ENCODE data around the gene KDELR3.

KDELR3 gene

DNA sequence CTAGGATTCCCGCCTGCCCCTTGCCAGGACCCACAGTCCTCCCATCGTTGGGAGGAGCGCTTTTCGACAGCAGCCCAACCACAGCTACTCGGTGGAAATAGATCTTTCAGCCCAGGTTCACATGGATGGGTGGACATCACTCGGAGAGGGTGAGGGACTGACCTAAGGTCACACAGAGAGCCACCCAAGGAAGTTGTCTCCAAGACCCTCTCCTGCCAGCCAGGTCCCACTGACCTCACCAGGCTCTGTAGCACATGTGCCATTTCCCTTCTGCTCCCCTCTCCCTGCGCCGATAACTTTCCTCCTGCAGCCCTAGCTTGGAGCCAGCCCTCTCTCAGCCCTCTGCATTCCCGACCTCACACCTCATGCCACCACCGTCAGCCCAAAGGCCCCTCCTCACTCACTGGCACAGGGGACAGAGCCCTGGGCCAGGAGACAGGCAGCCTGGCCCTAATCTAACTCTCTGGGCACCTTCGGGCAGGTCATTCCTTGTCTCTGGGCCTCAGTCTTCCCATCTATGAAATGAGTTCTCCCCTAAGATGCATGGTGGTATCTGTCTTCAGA, 17.6 kb upstream of the KDELR3 start:
- no peak for TF ChIP-seq NFIC (IDR thresholded peaks at IDR 0.05)
- TF ChIP-seq EGR1 (IDR thresholded peaks at IDR 0.05): no peak
- TF ChIP-seq, protein P1, sequence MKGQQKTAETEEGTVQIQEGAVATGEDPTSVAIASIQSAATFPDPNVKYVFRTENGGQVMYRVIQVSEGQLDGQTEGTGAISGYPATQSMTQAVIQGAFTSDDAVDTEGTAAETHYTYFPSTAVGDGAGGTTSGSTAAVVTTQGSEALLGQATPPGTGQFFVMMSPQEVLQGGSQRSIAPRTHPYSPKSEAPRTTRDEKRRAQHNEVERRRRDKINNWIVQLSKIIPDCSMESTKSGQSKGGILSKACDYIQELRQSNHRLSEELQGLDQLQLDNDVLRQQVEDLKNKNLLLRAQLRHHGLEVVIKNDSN (IDR thresholded peaks at IDR 0.05): no peak
- no peak for TF ChIP-seq TEAD4 (IDR thresholded peaks at IDR 0.05)
- TF ChIP-seq, protein P2, sequence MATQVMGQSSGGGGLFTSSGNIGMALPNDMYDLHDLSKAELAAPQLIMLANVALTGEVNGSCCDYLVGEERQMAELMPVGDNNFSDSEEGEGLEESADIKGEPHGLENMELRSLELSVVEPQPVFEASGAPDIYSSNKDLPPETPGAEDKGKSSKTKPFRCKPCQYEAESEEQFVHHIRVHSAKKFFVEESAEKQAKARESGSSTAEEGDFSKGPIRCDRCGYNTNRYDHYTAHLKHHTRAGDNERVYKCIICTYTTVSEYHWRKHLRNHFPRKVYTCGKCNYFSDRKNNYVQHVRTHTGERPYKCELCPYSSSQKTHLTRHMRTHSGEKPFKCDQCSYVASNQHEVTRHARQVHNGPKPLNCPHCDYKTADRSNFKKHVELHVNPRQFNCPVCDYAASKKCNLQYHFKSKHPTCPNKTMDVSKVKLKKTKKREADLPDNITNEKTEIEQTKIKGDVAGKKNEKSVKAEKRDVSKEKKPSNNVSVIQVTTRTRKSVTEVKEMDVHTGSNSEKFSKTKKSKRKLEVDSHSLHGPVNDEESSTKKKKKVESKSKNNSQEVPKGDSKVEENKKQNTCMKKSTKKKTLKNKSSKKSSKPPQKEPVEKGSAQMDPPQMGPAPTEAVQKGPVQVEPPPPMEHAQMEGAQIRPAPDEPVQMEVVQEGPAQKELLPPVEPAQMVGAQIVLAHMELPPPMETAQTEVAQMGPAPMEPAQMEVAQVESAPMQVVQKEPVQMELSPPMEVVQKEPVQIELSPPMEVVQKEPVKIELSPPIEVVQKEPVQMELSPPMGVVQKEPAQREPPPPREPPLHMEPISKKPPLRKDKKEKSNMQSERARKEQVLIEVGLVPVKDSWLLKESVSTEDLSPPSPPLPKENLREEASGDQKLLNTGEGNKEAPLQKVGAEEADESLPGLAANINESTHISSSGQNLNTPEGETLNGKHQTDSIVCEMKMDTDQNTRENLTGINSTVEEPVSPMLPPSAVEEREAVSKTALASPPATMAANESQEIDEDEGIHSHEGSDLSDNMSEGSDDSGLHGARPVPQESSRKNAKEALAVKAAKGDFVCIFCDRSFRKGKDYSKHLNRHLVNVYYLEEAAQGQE (IDR thresholded peaks at IDR 0.05; ENCODE audit: low read depth): no peak
- no peak for TF ChIP-seq FOXM1 (IDR thresholded peaks at IDR 0.05; ENCODE audit: borderline replicate concordance, low read depth)
- no peak for TF ChIP-seq CEBPB (IDR thresholded peaks at IDR 0.05)
- no peak for TF ChIP-seq ZBTB7A (IDR thresholded peaks at IDR 0.05; ENCODE audit: low read depth)
- TF ChIP-seq RAD21 (IDR thresholded peaks at IDR 0.05; ENCODE audit: low read depth): no peak
- no peak for TF ChIP-seq CREB1 (IDR thresholded peaks at IDR 0.05; ENCODE audit: low read depth)
- no peak for TF ChIP-seq EP300 (IDR thresholded peaks at IDR 0.05; ENCODE audit: borderline replicate concordance)

DNA sequence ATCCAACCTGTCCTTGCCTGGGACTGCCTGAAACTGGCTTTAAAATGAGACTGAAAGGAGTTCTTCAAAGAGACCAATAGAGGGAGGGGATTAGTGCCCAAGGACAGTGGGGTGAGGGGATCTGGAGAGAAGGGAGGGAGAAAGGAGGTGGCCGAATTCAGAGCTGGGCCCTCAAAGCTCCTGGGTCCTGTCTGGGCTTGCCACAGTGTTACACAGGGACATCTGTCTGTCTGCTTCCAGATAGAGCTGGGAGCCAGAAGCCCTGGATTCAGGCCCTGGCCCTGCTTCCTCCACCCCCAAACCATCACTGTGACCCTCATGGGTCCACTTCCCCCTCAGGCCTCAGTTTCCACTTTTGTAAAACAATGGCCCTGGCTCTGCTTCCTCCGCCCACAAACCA, 16.5 kb upstream of the KDELR3 start:
- TF ChIP-seq YY1 (IDR thresholded peaks at IDR 0.05; ENCODE audit: low read depth): no peak
- TF ChIP-seq, protein P2 (IDR thresholded peaks at IDR 0.05; ENCODE audit: low read depth): no peak
- TF ChIP-seq EP300 (IDR thresholded peaks at IDR 0.05; ENCODE audit: borderline replicate concordance): no peak
- no peak for TF ChIP-seq NFIC (IDR thresholded peaks at IDR 0.05)
- no peak for TF ChIP-seq EGR1 (IDR thresholded peaks at IDR 0.05)
- TF ChIP-seq, protein P1 (IDR thresholded peaks at IDR 0.05): no peak
- TF ChIP-seq CREB1 (IDR thresholded peaks at IDR 0.05; ENCODE audit: low read depth): no peak
- no peak for TF ChIP-seq ZBTB7A (IDR thresholded peaks at IDR 0.05; ENCODE audit: low read depth)
- TF ChIP-seq FOXM1 (IDR thresholded peaks at IDR 0.05; ENCODE audit: borderline replicate concordance, low read depth): no peak
- TF ChIP-seq, protein P3, sequence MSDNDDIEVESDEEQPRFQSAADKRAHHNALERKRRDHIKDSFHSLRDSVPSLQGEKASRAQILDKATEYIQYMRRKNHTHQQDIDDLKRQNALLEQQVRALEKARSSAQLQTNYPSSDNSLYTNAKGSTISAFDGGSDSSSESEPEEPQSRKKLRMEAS (IDR thresholded peaks at IDR 0.05): no peak
- no peak for TF ChIP-seq CEBPB (IDR thresholded peaks at IDR 0.05)
- TF ChIP-seq TAF1 (IDR thresholded peaks at IDR 0.05; ENCODE audit: low read depth): no peak
- TF ChIP-seq RAD21 (IDR thresholded peaks at IDR 0.05; ENCODE audit: low read depth): no peak

DNA sequence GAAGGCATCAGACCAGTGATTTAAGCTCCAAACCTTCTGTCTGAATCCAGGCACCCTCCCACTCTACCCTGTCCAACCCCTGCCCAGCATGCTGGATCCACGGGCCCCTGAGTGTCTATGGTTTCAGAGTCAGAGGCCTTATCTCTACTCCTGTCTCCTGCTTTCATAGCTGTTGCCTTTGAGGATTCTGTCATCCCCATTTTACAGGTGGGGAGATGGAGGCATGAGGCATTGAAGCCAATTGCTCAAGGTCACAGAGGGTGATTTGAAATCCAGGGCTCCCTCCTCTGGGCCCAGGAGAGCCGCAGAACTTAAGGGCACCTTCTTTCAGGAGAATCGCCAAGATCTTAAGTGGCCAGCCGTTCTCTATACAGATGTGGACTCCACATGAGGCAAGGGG, 16.0 kb upstream of the KDELR3 start:
- TF ChIP-seq YY1 (IDR thresholded peaks at IDR 0.05; ENCODE audit: low read depth) (no peak), EP300 (IDR thresholded peaks at IDR 0.05; ENCODE audit: borderline replicate concordance) (no peak), TEAD4 (IDR thresholded peaks at IDR 0.05) (no peak), FOXM1 (IDR thresholded peaks at IDR 0.05; ENCODE audit: borderline replicate concordance, low read depth) (no peak)

DNA sequence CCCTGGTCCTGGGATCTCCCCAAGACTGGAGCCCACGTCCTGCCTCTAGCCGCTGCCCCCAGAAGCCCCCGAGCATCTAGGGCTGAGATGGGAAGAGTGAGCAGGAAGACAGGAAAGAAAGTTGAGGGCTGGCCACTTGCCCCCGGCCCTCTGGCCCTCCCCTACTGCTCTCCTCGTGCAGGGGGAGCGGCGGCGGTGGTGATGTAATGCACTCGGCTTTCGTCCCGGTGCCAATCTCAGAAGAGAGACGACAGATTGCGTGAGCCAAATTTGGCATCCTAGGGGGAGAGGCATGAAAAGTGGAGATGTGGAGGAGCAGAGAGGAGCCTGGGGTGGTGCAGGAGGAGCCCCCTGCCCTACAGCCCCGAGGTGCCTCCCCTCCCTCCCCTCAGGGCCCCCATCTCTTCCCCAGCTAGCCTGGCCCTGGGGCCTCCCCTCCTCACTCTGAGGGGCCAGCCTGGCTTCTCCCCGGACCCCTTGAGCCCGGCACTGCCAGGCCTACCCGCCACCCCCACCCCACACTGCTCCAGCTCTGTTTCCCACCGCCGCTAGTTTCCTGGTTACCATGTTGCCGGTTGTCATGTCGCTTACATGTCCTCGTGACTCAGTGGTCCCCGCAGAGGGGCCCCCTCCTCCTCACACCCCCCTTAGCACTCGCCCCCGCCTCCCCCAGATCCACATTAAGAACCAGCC, 15.4 kb upstream of the KDELR3 start:
- TF ChIP-seq, protein P1 (IDR thresholded peaks at IDR 0.05): no peak
- TF ChIP-seq CEBPB (IDR thresholded peaks at IDR 0.05) (no peak), RAD21 (IDR thresholded peaks at IDR 0.05; ENCODE audit: low read depth) (no peak), TCF12 (IDR thresholded peaks at IDR 0.05; ENCODE audit: low read depth) (no peak), FOXM1 (IDR thresholded peaks at IDR 0.05; ENCODE audit: borderline replicate concordance, low read depth) (no peak), ZBTB7A (IDR thresholded peaks at IDR 0.05; ENCODE audit: low read depth) (no peak), EGR1 (IDR thresholded peaks at IDR 0.05) (no peak)
- TF ChIP-seq, protein P2 (IDR thresholded peaks at IDR 0.05; ENCODE audit: low read depth): no peak

Data from Ishikawa (cell line).